Hematopoietic multipotent progenitor cell treated with erythropoietin and hydrocortisone succinate and interleukin-3 and kit ligand, for 17 days (in vitro differentiated cells): ENCODE data around the gene RNF144B.
"Not testable (repeated sequence)": the region's sequence is repeated elsewhere in the genome, so short reads cannot be mapped to it uniquely, and the experiment has no call there.

Experiments used
- DNase-seq: peaks from one replicate; pipeline ENCODE4 v3.0.0-alpha.2; 2015; ENCODE audit warnings: low spot score

The RNF144B gene

GRCh38 chr6:18445228-18445627, 58.1 kb downstream of the RNF144B start:
- no peak for DNase-seq

- no peak for DNase-seq
These were observed 59.6 kb downstream of the RNF144B start for GRCh38 chr6:18446771-18447170.

DNA sequence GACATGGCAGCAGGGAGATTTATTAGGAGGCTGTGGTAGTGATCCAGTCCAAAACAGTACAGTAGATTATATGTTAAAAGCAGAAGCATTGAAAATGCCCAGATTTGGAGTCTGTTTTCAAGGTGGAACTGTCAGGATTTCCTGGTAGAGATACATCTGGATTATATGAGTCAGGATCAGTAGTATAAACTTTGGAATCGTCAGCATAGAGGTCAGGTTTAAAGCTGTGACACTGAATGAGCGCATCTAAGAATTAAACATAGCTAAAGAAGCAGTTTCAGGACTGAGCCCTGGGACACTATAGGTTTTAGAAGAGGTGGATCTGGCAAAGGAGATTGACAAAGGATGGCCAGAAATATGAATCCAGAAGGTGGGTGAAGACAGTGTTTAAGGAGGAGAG, 60.4 kb downstream of the RNF144B start:
- DNase-seq: no peak

DNA sequence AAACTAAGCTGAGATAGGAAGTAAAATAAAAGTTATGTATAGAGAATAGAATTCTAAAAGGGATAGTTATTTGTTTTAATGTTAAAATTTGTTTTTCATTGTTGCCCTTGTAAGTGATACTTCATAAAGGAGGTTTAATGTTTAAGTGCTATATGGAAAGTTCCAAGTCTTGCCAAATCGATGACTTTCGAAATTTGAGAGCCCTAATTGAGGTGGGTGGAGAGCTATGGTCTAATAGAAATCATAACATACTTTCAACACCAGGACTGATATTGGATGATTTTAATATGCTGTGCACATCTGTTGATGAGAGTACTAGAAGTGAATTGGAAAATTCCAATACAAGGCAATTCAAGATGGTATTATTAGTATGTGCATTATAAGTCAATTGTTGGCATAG, 64.6 kb downstream of the RNF144B start:
- DNase-seq: no peak

- no peak for DNase-seq
These were observed 67.3 kb downstream of the RNF144B start for GRCh38 chr6:18454446-18454845.

- DNase-seq: no peak
These were observed 70.1 kb downstream of the RNF144B start for GRCh38 chr6:18457065-18457737.

DNA sequence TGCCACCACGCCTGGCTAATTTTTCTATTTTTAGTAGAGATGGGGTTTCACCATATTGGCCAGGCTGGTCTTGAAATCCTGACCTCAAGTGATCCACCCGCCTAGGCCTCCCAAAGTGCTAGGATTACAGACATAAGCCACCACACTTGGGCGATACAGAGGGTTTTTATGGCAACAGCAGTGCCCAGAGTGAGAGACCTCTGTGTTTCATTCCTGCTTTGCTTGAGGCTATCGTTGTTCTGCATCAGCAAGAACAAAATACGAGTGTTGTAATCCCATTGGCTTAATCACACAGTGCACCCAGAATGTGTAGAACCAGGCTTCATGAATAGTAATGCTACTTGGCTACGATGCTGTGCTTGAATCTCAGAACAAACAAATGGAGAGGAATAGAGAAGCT, 70.9 kb downstream of the RNF144B start:
- not testable (repeated sequence) for DNase-seq

- DNase-seq: no peak
These were observed 76.3 kb downstream of the RNF144B start for GRCh38 chr6:18463429-18463828.

DNA sequence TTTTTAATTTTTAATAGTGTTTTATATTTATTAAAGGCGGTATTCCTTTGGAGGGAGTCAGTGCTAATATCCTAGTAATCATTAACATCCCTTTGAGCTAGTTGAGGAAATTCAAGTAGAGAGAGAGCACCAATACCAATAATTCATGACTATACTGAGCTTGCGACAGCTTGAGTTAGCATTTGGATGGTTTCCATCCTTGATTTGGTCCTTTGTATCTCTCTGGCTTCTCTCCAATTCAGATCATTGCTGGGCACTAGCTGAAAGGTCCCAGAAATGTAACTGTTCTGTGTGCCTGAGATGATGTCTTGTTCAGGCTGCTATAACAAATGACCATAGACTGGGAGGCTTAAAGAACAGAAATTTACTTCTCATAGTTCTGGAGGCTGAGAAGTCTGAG, 77.0 kb downstream of the RNF144B start:
- no peak for DNase-seq

- no peak for DNase-seq
These were observed 78.4 kb downstream of the RNF144B start for GRCh38 chr6:18465410-18466154.

DNA sequence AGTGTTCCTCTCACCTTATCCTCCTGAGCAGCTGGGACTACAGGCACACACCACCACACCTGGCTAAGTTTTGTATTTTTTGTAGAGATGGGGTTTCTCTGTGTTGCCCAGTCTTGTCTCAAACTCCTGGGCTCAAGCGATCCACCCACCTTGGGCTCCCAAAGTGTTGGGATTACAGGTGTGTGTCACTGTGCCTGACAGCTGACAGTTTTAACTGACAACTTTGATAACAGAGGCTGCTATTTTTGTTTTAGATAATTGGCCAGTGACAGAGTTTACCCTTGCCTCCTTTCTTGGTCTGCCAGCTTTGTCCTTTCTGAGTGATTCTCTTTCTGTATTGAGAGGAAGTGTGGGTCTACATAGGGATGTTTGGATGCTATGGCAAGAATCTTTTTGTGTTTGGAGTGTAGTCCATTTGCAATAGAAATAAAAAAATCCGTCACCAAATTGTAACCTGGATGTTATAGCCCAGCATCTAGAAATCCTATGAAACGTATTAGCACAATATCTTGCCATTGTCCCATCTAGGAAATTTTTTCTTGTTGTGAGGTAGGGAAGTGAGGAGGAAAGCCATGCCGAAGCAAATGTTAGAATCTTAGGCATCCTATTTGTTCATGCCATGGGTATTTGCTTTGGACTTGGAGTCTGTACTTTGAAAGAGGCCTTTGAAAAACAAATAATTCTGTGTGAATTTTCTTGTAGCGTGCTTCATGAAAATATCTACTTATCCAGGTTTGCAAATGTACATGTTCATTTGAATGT, 80.8 kb downstream of the RNF144B start:
- no peak for DNase-seq

- DNase-seq: no peak
These were observed 81.3 kb downstream of the RNF144B start for GRCh38 chr6:18468503-18468843.

GRCh38 chr6:18469536-18469935, 82.4 kb downstream of the RNF144B start:
- no peak for DNase-seq

GRCh38 chr6:18471232-18471964, 84.2 kb downstream of the RNF144B start:
- DNase-seq: no peak

DNA sequence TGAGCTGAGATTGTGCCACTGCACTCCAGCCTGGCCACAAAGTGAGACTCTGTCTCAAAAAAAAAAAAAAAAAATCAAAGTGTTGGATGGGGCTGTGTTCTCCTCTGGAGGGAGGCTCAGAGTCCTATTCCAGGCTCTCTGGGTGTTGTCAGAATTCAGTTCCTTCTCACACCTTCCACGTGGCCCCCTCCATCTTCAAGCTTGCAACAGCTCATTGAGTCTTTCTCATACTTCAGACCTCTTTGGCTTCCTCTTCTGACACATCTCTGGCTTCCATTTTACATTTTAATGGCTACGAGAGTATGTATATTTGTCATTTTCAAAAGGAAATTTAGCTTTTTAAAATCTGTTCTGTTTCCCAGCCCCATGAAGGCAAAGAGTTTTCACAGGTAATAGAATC, 85.8 kb downstream of the RNF144B start:
- no peak for DNase-seq

DNA sequence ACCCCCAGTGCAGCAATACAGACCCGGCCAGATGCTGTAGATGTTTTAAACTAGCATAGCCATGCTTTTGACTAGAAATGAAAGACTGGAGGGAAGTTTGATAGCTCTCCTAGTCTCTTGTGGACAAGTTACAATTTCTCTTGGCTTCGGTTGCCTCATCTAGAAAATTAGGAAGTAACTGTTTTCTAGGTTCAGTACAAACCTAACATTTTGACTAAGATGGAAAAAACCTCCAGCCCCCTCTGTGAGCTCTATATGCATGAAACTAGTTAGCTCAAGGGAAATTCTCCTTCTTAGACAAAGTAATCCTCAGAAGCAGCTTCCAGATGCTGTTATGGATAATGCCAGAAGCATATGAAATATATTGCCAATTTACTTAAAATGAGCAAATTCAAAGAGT, 86.6 kb downstream of the RNF144B start:
- DNase-seq: no peak

- no peak for DNase-seq
These were observed 90.3 kb downstream of the RNF144B start for GRCh38 chr6:18477301-18477941.

DNA sequence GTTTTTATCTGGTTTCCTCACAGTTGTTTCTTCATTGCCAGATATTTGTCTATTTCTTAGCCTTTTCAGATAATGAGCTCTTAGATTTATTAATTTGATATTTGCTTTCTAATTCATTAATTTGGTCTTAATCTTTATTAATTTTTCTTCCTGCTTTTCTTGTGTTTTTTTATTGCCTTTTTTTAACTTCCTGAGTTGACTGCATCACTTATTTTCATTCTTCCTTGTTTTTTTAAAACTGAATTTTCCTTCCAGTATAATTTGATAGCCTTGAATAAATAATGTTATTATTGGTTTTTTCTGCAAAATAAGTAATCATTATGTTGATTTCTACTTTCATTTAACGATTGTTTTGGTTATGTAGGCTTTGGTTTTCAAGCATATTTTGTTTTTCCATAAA, 91.5 kb downstream of the RNF144B start:
- no peak for DNase-seq

GRCh38 chr6:18481870-18482269, 94.7 kb downstream of the RNF144B start:
- no peak for DNase-seq

DNA sequence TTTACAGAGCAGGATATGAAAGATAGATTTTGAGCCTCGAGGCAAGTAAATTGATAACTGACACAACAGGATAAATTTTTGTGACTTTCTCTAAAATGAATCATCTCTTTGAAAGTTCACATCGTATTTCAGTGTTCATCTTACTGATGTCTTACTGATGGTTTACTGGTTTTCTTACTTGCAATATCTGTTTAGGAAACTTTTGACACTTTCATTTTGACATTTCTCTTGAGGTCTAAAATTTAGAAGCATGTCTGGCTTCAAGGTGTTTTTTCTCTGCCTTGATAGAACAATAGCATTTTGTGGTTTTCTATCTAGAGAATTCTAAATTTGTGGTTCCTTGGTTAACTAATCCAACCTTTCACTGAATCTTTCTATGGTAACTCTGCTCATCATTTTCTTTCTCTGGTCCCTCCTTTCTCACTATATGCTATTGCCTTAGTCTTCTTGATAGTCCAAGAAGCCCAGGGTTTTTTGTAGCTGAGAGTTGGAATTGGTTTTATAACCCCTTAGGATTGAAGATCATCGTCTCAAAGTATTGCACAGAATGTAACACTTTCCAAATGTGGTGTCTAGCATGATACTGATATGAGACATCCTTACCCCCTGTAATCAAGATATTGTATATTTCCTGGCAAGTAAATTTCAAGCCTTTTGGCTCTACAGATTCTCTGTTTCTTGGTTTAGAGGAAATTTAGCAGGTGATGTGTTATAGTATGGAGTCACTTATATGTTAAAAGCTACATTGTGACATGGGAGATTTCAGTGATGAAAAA, 98.7 kb downstream of the RNF144B start:
- no peak for DNase-seq

DNA sequence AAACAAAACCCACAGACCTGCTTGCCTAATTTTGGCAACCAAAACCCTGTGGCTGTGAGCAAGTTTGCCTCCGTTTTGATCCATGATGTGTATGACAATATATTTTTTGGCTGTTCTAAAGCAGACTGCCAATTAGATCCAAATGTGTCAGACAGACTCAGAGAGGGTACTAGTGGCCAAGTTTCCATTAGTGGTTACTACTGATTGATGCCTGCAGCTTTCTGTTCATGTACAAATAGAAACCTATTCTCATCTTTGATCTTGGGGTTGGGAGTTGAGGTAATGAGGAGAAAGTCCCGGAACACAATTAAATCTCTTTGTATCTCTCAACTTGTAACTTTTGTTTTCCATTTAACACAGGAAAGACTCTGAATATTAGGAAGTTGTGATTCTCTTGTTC, 100.9 kb downstream of the RNF144B start:
- no peak for DNase-seq
